Measurements from ENCODE around the gene GPR137C. TPM values are rescaled to one million over a fixed set of nuclear protein-coding genes. Genes with fewer than 3 reads are reported as not detected.

The GPR137C gene
- total and polyA plus RNA-seq, 2 of the 4 experiments (the other 2 are of a cell fraction): 0.72 to 0.91 TPM

- H3K9me3 ChIP-seq (ENCODE audit: control insufficient read depth, insufficient read depth, low read length): no peaks in the 10 kb centered on the region
- H4K8ac ChIP-seq (ENCODE audit: low read depth in 2 of 2, low read length in 2 of 2): no peak overlapping the region
- H3K36me3 ChIP-seq (ENCODE audit: control insufficient read depth, insufficient read depth, low read length): peaks cover 11% of the 10 kb centered on the region
- no peak overlapping the region for H3K23ac ChIP-seq (ENCODE audit: low read depth, low read length)
- H2BK120ac ChIP-seq (ENCODE audit: low read depth, low read length): no peak overlapping the region
- no TSS peak for BruUV-seq (replicated peaks)
- DNase-seq (no peak), ATAC-seq (ENCODE audit: low read depth) (no peak)
- 0 out of 2 replicates have a peak, but pooled peaks cover 4% of the 10 kb centered on the region for H3K9me1 ChIP-seq (ENCODE audit: insufficient read depth, low read length)
- no peak overlapping the region for H2AK5ac ChIP-seq (ENCODE audit: low read depth, low read length)
- H4K91ac ChIP-seq (ENCODE audit: insufficient read depth, low read depth, low read length): no peak overlapping the region
- ChIA-PET CTCF (interaction anchor here (1.0 kb wide), 1 partner anchor 12 kb away, joined by 3 read pairs; no protein-coding TSS in a partner anchor), POLR2A (ENCODE audit: unreplicated experiment) (no interaction called here)
- H3K56ac ChIP-seq (ENCODE audit: extremely low read depth, insufficient read depth, low read length): no peak overlapping the region
- no peak overlapping the region for H3K4me3 ChIP-seq (ENCODE audit: insufficient read depth, low read depth, low read length)
- no peak overlapping the region for H2AFZ ChIP-seq (replicated peaks; ENCODE audit: low read length, poor library complexity)
- H2AK9ac ChIP-seq (replicated peaks; ENCODE audit: low read depth, low read length, poor library complexity): no peak overlapping the region
- no peaks in the 10 kb centered on the region for H4K20me1 ChIP-seq (ENCODE audit: insufficient read depth, low read length)
- no peak overlapping the region for H3K18ac ChIP-seq (ENCODE audit: low read depth, low read length)
- H4K5ac ChIP-seq (ENCODE audit: low read depth, low read length): no peak overlapping the region
- H3K9ac ChIP-seq (ENCODE audit: low read depth, low read length): no peak overlapping the region
- H2BK20ac ChIP-seq (ENCODE audit: low read depth, low read length): no peak overlapping the region
- in situ Hi-C loops (cut with MboI; ENCODE audit: low sequenced_read_pairs): no loop called here
- intact Hi-C loops (cut with micrococcal nuclease): no loop called here
- no peaks in the 10 kb centered on the region for H3K27me3 ChIP-seq (ENCODE audit: control insufficient read depth, insufficient read depth, low read length)
- H3K79me1 ChIP-seq (ENCODE audit: low read depth in 1 of 2, low read length in 2 of 2): peaks cover 5 to 9% of the 10 kb centered on the region in 2 experiments; a peak in 2 of 4 replicates
- dilution Hi-C loops (cut with HindIII; ENCODE audit: low sequenced_read_pairs, unreplicated experiment): no loop called here
- H3K4me2 ChIP-seq (ENCODE audit: low read depth, low read length): no peak overlapping the region
- TF ChIP-seq CHD1 (IDR thresholded peaks at IDR 0.05; ENCODE audit: low read depth, low read length) (no peak), BHLHE40 (IDR thresholded peaks at IDR 0.05; ENCODE audit: low read depth, low read length) (no peak), RFX5 (IDR thresholded peaks at IDR 0.05; ENCODE audit: low read depth, low read length) (no peak), CEBPB (IDR thresholded peaks at IDR 0.05; ENCODE audit: low read depth, low read length) (no peak), RAD21 (IDR thresholded peaks at IDR 0.05; ENCODE audit: low read length) (no peak), RCOR1 (IDR thresholded peaks at IDR 0.05; ENCODE audit: insufficient replicate concordance, low read length) (no peak), NFE2L2 (IDR thresholded peaks at IDR 0.05; ENCODE audit: low read depth, low read length) (no peak), MAZ (IDR thresholded peaks at IDR 0.05; ENCODE audit: borderline replicate concordance, low read depth, low read length) (no peak), MAFK (IDR thresholded peaks at IDR 0.05; ENCODE audit: low read depth, low read length) (no peak)
- TF ChIP-seq, protein P1, sequence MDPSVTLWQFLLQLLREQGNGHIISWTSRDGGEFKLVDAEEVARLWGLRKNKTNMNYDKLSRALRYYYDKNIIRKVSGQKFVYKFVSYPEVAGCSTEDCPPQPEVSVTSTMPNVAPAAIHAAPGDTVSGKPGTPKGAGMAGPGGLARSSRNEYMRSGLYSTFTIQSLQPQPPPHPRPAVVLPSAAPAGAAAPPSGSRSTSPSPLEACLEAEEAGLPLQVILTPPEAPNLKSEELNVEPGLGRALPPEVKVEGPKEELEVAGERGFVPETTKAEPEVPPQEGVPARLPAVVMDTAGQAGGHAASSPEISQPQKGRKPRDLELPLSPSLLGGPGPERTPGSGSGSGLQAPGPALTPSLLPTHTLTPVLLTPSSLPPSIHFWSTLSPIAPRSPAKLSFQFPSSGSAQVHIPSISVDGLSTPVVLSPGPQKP (IDR thresholded peaks at IDR 0.05; ENCODE audit: borderline replicate concordance, low read depth, low read length): no peak
- TF ChIP-seq, protein P2, sequence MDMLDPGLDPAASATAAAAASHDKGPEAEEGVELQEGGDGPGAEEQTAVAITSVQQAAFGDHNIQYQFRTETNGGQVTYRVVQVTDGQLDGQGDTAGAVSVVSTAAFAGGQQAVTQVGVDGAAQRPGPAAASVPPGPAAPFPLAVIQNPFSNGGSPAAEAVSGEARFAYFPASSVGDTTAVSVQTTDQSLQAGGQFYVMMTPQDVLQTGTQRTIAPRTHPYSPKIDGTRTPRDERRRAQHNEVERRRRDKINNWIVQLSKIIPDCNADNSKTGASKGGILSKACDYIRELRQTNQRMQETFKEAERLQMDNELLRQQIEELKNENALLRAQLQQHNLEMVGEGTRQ (IDR thresholded peaks at IDR 0.05; ENCODE audit: low read depth, low read length): no peak
- no peak overlapping the region for H3K27ac ChIP-seq (ENCODE audit: insufficient read depth, low read length)
- no peaks in the 10 kb centered on the region for H3K4me1 ChIP-seq (ENCODE audit: control insufficient read depth, insufficient read depth, low read length)
- H2BK15ac ChIP-seq (ENCODE audit: low read depth, low read length): no peak overlapping the region
- no peak overlapping the region for H2BK5ac ChIP-seq (ENCODE audit: low read depth, low read length, poor library complexity, severe bottlenecking)
- no peak overlapping the region for H3K14ac ChIP-seq (replicated peaks; ENCODE audit: low read depth, low read length)
- no peak overlapping the region for H3K4ac ChIP-seq (ENCODE audit: low read depth, low read length)
Observed at GRCh38 chr14:52656905-52657304, 104.3 kb downstream of the GPR137C start.
